ENCODE measurements around the gene TBC1D22A.
"Not testable (repeated sequence)": the region's sequence is repeated elsewhere in the genome, so short reads cannot be mapped to it uniquely, and the experiment has no call there.

The TBC1D22A gene

GRCh38 chr22:46812034-46812605 lies 49.7 kb downstream of the TBC1D22A start:
- FAIRE-seq = no peak
- DNase-seq (ENCODE audit: low spot score) = no peak

GRCh38 chr22:46812788-46813187 lies 50.3 kb downstream of the TBC1D22A start:
- no peak for FAIRE-seq
- no peak for DNase-seq (ENCODE audit: low spot score)

GRCh38 chr22:46813816-46814597 lies 51.6 kb downstream of the TBC1D22A start:
- peak; percentile 49 for DNase-seq (ENCODE audit: low spot score)
- FAIRE-seq = peak; percentile 39

- DNase-seq (ENCODE audit: low spot score) (no peak), FAIRE-seq (no peak)
Measured at GRCh38 chr22:46815132-46815531, 52.7 kb downstream of the TBC1D22A start.

GRCh38 chr22:46815559-46815895 lies 53.1 kb downstream of the TBC1D22A start:
- FAIRE-seq = no peak
- no peak for DNase-seq (ENCODE audit: low spot score)

- no peak for DNase-seq (ENCODE audit: low spot score)
- no peak for FAIRE-seq
Measured at GRCh38 chr22:46815896-46816731, 53.7 kb downstream of the TBC1D22A start.

- not testable (repeated sequence) for FAIRE-seq
Measured at GRCh38 chr22:46817390-46817789, 54.9 kb downstream of the TBC1D22A start.

GRCh38 chr22:46823248-46823647 lies 60.8 kb downstream of the TBC1D22A start:
- DNase-seq (ENCODE audit: low spot score) (no peak), FAIRE-seq (no peak)

More at GRCh38 chr22:46817390-46817789, 54.9 kb downstream of the TBC1D22A start:
- not testable (repeated sequence) for DNase-seq (ENCODE audit: low spot score)

GRCh38 chr22:46823654-46824053 lies 61.2 kb downstream of the TBC1D22A start:
- DNase-seq (ENCODE audit: low spot score) (no peak), FAIRE-seq (no peak)

GRCh38 chr22:46824344-46824909 lies 62.0 kb downstream of the TBC1D22A start:
- FAIRE-seq (no peak), DNase-seq (ENCODE audit: low spot score) (no peak)

GRCh38 chr22:46824980-46825544 lies 62.6 kb downstream of the TBC1D22A start:
- DNase-seq (ENCODE audit: low spot score) (no peak), FAIRE-seq (no peak)

GRCh38 chr22:46826438-46827135 lies 64.1 kb downstream of the TBC1D22A start:
- no peak for DNase-seq (ENCODE audit: low spot score)
- FAIRE-seq = no peak

- FAIRE-seq (no peak), DNase-seq (ENCODE audit: low spot score) (no peak)
Measured at GRCh38 chr22:46827136-46827780, 64.8 kb downstream of the TBC1D22A start.

GRCh38 chr22:46827781-46828180 lies 65.3 kb downstream of the TBC1D22A start:
- DNase-seq (ENCODE audit: low spot score) (no peak), FAIRE-seq (no peak)

GRCh38 chr22:46828323-46828900 lies 66.0 kb downstream of the TBC1D22A start:
- DNase-seq (ENCODE audit: low spot score) (no peak), FAIRE-seq (no peak)

GRCh38 chr22:46829117-46829891 lies 66.9 kb downstream of the TBC1D22A start:
- FAIRE-seq (peak; percentile 93), DNase-seq (ENCODE audit: low spot score) (peak; percentile 79)

- DNase-seq (ENCODE audit: low spot score) (peak; percentile 66), FAIRE-seq (peak; percentile 59)
Measured at GRCh38 chr22:46829941-46830715, 67.7 kb downstream of the TBC1D22A start.

- DNase-seq (ENCODE audit: low spot score) (peak; percentile 57), FAIRE-seq (no peak)
Measured at GRCh38 chr22:46830841-46831240, 68.4 kb downstream of the TBC1D22A start.
